Gastrocnemius medialis (tissue), 4 donors: Measurements from ENCODE around the gene RPS10.

Experiments used
- CTCF ChIP-seq, 5 experiments: fragments of 450-650 bp in 3 of 5; fragments of 200-600 bp in 2 of 5; sonication (generic) in 2 of 5; IDR thresholded peaks in 4 of 5; conservative IDR thresholded peaks in 1 of 5; 1 replicate in 4 of 5; 2 replicates in 1 of 5; pipeline ENCODE4 v1.5.1; 2016 to 2019; ENCODE audit warnings: antibody characterized with exemption in 5 of 5, mild to moderate bottlenecking in 3 of 5, moderate library complexity in 3 of 5
- POLR2A ChIP-seq, 2 donors: fragments of 450-650 bp; IDR thresholded peaks; one replicate each; pipeline ENCODE4 v1.6.1; 2017; ENCODE audit warnings: antibody characterized with exemption in 2 of 2, mild to moderate bottlenecking in 2 of 2, moderate library complexity in 2 of 2

- TF ChIP-seq CTCF (IDR thresholded peaks at IDR 0.05 in 4 of 5, conservative IDR thresholded peaks at IDR 0.05 in 1 of 5) (no peak), POLR2A (IDR thresholded peaks at IDR 0.05) (no peak)
These were observed 51.8 kb downstream of the RPS10 start for GRCh38 chr6:34374069-34374468.
